Forelimb muscle (tissue), 1 donor: ENCODE measurements around the gene GCNA. TPM values are rescaled to one million over a fixed set of nuclear protein-coding genes. Genes with fewer than 3 reads are reported as not detected.

Experiments used
- DNase-seq: peaks from one replicate; pipeline ENCODE4 v3.0.0-alpha.2; 2013; ENCODE audit warnings: low read depth
- polyA plus RNA-seq: library from polyadenylated mRNA; unstranded; fragments of 120-200 nt; gene quantifications from one replicate; pipeline ENCODE4 v1.2.1, GENCODE V29; 2013; ENCODE audit not compliant: insufficient read length

The GCNA gene
- polyA plus RNA-seq, 1 donor, result 2.8 TPM

DNA sequence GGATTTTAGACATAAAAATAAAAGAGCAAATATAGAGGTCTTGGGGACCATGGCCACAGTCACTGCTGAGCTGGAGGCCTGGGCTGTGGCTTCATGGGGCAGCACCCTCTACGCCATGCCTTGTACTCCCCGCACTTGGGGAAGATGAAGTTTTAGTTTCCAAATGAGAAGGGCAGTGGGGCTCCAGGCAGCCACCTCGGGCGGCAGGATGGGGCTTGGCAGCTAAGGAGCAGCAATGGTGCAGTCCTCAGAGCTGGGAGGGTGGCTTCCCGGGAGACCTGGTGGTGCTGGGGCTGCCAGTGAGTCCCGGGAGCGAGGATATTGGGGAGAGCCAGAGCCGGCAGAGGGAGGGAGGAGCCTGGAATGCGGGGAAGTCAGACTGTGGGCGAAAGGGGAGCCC is 37.7 kb downstream of the GCNA start:
- no peak for DNase-seq

DNA sequence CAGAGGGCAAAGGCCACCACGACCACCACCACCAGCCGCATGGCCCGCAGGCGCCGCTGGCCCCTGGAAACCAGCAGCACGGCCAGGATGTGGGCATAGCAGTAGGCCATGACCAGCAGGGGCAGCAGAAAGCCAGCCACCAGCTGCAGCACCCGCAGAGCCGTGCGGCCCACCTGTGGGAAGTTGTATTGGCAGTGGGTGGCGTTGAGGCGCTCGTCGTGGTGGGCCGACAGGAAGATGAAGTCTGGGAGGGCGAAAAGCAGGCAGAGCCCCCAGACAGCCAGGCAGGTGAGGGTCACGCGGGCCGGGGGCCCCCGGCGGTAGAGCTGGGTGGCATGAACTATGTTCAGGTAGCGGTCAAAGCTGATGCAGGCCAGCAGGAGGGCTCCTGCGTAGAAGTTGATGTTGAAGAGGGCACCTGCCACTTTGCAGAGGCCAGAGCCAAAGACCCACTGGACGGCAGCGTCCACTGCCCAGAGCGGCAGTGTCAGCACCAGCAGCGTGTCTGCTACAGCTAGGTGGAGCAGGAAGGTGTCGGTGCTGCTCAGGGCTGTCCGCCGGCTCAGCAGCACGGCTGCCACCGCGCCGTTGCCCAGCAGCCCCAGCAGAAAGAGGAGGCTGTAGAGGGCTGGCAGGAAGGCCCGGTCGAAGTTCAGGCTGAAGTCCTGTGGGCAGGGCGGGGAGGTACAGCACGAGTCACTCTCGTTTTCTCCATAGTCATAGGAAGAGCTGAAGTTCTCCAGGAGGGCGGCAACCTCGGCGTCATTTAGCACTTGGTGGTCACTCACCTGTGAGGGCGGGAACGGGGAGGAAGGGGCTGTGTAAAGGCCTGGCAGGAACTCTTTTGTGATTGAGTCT is 38.7 kb downstream of the GCNA start:
- no peak for DNase-seq

DNA sequence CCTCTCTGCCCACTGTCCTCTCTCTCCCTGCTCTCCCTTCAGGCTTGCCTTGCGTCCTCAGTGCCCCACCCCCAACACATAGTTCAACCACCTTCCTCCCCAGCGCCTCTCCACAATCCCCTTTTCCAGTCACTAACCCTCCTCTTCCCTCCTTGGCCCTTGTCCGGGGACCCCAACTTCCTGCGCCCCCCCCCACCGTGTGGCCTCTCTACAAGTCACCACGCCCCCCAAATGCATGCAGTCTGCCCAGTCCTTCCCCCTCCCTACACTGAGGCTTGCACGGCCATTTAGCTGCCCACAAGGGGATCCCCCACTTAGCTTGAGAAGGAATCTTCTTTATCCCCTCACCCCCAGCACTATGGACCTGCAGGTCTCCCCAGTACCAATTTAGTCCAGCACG is 39.5 kb downstream of the GCNA start:
- no peak for DNase-seq

DNA sequence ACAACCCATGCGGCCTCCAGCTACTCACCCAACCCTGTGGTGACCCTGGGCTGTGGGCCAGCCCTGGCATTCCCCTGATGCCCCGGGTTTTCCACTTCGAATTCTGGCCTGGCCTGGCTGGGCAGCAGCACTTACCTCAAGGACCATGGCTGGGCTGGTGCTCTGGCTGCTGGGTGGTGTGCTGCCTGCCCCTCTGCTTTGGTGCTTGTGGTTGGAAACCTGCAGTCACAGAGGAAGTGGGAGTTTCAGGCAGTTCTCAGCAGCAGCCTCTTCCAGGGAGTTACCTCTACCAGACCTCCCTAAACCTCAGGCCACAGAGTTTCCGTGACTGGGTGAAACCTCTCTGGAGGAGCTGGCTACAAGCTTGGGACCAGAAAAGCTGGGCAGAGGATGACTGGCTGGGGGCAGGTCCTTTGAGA is 40.1 kb downstream of the GCNA start, which contains the start of gene CXCR3:
Gene CXCR3, minus strand, starts transcription at position 209 of the 419 bp plus-strand sequence. Its CDS starts 62 bp downstream, at position 147.
- DNase-seq, result no peak

DNA sequence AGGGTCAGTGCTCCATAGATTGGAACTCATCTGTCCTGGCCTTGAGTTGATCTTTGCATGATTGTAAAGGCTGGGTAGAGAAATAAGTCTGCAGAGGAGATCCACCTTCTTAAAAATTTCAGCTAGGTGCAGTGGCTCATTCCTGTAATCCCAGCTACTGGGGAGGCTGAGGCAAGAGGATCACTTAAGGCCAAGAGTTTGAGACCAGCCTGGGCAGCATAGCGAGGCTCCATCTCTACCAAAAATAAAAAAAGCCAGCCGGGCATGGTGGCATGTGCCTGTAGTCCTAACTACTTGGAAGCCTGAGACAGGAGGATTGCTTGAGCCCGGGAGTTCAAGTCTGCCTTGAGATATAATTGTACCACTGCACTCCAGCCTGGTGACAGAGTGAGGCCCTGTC is 40.5 kb downstream of the GCNA start:
- no peak for DNase-seq

DNA sequence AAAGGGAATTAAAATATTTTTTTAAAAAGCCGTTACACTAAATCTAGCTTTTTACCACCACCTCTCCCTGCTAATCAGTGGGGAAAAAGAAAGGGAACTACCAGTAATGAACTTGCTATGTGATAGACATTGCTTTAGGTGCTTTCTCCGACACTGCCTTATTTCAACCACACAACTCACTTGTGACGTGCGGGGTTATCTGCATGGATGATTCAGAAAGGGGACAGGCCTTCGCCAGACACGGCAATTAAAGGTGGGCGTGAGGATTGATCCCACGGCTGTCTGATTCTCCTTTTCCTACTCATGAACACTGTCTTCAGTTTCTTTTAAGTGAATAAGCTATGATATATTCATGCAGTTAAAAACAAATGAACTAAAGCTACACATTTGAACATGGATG is 41.0 kb downstream of the GCNA start:
- DNase-seq, result no peak

DNA sequence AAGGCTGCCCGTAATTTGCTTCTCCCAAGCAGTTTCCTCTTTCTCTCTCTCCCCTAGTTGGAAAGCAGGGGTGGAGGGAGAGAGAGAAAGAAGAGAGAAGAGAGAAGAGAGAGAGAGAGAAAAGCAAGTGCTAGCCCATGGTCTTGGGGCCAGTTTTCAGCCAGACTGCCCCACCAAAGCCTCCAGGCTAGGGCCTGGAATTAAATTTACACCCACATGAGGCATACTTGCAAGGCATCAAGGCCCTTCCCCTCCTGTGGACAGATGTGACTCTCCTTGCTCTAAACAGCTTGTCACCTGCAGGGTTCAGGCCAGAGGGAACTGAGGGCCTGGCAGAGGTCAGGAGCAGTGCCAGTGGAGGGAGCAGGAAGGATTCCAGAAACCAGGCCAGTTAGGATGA is 41.7 kb downstream of the GCNA start:
- DNase-seq, result no peak

DNA sequence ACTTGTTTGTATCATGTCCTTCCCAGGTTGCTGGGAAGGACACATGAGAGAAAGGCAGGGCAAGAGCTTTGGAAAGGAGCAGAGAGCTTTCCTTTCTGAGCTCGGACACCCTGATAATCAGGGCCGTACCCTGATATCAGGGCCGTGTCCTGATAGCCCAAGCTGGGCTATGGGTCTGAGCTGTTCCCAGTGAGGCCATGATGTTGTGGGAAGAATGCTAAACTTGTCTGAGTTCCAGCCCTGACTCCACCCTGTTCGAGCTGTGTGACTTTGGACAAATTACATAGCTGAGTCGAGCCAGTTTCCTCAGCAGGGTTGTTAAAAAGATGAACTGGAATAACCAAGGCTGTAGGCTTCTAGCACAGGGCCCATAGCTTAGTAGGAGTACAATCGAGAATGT is 43.4 kb downstream of the GCNA start:
- DNase-seq, result no peak

DNA sequence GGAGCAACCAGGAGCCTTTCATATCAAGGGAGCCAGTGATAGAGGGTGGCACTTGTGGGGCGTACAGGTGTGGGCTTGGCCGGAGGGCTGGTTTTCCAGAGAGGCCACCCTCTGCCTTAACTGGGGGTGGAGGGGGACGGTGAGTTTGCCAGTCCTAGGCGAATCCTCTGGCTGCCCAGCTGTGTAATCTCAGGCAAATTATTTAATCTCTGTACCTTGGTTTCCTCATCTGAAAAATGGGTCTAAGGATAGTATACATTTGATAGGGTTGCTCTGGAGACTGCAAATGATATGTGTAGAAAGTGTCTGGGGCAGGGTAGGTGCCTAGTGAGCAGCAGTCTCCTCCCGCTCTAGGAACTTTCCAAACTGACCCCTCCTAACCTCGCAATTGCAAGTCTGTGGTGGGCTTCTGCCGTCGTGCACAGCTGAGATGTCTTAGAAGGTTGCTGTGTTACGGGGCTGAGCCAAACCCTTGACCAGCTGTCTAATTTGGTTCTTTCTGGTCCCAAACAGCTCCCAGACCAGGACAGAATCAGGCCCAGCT is 43.9 kb downstream of the GCNA start:
- peak; percentile 36 for DNase-seq

DNA sequence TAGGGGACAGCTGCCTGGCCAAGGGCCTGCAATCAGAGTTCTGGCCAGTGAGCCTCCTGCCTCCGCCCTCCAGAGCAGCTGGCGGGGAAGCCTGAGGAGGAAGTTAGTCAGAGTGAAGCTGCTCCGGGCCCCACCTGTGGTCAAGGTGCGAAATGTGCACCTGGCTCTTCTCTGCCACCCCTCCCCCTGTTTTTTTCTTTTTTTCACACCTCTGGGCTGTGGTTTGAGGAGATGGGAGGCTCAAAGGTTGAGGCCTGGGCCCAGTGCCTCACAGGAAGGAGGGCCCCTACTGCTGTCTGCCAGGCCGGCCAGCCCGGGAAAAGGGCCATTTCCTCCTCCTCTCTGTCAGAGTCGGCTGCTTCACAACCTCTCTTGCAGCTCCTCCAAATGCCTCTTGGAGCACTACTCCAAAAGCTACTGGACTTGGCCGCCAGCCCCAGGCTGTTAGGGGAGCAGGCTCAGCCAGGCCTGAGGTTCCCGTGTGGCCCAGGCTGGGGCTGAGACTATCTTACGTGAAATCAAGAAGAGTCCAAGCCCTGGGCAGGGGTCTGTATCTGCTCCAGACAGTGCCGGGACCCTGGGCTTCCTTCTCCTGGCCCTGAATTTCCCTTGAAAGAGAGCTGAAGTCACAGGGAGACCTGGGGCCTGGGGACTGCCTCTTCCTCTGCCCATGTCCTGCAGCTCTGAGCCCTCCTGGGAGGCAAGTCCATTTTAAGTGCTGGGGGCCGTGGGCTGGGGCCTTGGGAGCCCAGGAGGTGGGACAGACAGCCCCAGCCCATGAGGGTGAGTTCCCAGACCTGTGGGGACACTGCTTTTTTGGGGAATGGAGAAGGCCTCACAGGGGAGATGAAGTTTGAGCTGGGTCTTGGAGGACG is 44.6 kb downstream of the GCNA start:
- peak; percentile 40 for DNase-seq

DNA sequence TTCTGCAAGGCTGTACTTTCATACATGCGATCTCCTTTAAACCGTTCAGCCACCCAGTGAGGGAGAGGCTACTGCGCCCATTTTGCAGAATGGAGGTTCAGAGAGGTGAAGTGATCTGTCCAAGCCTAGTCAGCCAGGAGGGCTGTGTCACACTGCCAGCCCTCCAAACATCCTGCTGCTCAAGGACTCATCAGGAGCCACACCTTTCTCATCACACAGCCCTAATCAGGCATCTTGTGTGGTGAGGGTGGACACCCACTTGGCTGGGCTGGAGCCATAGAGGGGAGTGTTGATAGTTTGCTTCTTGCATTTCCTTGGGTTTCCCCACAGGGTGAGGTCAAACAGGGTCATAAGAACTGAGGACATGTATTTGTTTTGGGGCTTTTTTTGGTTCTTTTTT is 45.5 kb downstream of the GCNA start:
- no peak for DNase-seq

DNA sequence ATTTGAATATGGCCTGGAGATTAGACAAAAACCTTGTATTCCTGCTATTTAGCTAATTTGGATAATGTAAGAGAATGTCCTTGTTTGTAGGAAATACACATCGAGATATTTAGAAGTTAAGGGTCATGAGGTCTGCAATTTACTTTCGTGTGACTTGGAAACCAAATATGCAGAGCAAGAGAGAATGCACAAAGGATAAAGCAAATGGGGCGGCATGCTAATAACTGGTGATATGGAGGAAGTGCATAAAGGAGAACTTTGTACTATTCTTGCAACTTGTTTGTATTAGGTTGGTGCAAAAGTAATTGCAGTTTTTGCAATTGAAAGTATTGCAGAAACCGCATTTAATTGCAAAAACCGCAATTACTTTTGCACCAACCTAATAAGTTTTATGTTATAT is 47.2 kb downstream of the GCNA start:
- no peak for DNase-seq

DNA sequence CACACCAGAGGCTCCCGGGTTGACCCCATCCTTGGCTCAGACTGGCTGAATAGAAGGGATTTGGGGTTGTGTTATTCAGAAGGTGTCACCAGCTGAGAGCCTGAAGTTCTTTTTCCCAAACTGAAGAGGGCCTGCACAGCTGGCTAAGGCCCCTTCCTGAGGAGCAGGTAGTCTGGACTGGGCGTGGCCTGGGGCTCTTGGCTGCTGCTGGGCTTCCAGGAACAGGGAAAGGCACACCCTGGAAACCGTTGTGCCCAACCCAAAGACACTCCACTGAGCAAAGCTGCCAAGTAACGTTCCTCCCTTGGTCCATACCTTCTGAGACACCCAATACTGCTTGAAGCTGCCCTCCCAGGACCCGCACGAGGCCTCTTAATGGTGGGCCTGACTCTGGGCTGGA is 48.3 kb downstream of the GCNA start:
- DNase-seq, result no peak

DNA sequence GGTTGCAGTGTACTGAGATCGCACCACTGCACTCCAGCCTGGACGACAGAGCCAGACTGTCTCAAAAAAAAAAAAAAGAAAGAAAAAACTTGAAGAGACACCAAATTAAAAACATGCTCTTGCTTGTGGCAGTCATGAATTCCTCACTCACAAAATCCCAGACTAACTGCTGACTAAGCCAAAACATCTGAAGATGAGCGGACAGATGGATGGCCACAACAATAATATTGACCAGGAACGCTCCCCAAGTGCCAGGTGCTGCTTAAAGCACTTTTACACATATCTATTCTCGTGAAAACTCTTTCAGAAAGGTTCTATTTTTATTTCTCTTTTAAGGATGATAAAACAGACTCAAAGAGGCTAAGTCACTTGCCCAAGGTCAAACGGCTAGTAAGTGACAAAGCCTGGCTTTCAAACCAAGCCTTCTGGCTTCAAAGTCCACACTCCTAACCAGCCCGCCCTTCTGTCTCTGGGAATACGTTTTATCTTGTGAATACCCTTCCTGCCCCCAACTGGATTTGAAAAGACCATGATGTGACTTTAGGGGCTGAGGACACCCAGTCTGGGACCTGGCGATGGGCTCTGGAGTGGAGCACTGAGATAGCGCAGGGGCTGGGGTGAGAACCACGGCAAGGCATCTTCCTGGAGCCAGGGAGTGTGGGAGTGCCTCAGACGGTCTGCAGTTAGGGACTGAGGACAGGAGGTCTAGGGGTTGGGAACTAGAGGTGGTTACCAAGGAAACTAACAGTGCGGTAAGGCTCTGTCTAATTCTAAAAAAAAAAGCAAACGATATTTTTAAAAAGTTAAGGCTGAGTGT is 49.6 kb downstream of the GCNA start:
- no peak for DNase-seq

DNA sequence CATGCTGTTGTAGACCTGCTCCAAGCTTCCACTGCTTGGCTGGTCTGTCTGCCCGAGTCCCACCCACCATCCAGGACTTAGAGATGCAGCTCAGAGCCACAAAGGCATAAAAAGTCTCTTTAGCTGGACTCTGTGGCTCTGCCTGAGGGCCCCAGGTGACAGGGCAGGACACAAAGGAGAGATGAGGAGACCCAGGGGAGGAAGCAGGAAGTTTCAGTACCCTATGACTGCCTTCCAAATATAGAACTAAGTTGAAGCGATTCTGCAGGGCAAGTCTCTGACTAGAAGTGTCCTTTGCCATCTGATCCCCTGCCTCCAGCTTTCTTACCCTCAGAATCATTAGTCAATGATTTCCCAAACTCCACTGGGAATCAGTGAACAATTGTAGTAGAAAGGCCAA is 51.2 kb downstream of the GCNA start:
- DNase-seq, result no peak

DNA sequence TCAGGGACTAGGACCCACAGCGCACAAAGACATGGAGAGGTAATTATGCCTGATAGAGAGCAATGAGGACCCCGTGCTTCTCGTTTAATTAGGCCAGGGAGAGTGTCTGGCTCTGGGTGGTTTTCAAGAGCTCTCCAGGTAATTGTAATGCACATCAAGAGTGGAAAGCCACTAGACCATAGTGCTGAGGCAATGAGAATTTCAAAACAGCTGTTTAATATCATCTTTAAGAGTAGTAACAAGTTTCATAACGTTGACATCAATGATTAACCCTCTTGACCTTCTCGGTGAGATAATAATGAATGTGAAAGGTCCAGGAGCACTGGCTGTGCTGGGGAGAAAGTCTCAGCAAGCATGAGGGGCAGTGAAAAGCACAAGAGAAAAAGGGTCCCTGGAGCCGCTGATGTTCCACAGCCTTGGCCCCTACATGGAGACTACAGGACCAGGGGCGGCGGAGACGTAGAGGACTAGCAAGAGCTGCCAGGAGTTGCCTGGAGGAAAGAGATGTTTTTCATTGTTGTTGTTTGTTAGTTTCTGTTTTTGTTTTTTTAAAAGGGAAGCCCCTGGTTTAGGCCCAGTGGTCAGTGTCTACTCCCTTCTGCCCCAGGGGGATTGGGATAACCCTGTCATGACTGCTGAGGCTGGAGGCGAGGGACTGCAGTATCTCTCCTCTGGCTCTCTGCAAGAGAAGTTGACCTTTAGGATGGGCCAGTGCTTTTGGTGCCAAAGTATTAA is 54.9 kb downstream of the GCNA start:
- DNase-seq, result no peak

DNA sequence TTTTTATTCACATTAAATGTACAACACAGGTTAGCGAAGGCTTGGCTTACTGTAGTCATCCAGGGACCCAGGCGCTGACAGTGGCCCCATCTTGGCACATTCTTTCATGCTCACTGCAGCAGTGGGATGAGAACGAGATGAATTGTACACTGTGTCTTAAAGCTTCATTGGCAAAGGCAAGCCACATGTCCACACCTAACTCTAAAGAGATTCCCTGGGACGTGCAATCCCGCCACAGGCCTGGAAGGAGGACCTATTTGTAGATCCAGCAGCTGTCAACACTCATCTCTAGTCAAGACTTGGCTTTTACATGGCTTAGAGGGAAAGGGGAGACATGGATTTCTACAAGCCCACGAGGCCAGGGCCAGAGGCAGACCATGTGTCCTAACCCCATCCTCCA is 56.1 kb downstream of the GCNA start:
- no peak for DNase-seq

DNA sequence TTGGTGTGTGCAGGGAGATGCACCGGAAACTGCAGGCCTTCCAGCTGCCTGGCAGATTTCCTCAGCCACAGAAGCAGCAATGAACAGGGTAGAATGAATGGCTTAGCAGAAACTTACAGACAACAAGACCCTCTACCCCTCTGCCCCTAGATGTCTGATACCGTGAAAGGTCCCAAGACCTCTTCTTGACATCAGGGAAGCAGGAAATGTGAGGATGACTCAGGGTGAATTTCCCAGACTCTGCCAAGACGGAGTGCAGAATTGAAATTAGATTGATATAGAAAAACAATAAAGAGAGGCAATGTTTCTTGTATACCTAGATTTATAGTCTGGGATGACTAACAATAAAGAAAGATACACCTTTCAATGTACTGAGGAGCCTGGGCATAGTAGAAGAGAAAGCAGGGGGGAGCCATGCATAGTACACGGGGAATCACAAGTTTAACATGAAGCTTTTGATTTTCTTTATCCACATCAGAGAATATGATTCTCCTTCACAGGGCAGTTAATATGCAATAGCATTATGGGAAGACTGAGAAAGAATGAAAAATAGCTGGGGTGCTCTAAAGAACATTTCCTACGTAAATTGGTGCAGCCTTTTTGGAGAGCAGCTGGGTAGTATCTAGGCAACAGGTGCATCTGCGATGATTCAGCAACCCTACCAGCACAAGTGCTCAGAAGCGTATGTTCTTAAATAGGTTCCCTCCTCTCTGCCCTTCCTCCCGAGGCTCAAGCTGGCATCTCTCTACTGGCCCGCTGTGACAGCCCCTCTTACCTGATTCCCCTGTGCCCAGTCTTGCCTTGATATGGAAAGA is 58.4 kb downstream of the GCNA start:
- DNase-seq, result no peak

DNA sequence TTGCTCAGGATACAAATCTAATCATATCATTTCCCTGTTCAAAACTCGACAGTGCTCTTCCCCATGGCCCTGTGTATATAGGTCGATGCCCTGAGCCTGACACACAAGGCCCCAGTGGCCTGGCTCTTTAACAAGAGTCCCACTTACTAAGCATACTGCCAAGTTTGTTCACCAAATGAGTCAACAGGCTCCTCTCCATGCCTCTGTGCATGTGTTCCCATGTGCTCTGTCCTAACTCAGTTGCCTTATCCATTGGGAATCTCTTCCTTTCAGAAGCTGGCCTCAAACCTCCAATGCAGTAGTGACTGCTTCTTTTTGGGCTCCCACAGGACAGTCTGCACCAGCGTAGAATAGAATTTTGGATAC is 59.0 kb downstream of the GCNA start:
- no peak for DNase-seq

DNA sequence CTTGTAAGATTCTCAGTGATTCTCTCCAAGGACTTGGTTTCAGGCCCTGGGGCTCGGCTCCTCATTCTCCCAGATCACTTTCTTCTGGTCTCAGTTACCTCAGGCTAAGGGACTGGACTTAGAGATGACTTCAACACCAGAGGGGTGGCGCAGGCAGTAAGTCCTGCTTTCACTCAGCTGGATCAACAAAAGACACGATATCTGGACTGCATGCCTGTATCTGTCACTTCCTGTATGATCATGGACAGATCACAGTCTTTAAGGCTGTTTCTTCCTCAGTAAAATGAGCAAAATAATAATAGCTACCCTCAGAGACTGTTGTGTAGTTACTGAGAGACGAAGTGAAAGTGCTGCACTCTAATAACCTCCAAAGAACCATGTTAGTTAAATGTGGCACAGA is 59.6 kb downstream of the GCNA start:
- DNase-seq, result no peak
